ENCODE data around the gene CENPN.

Gene CENPN

GRCh38 chr16:80991792-80992430 is 15.1 kb upstream of the CENPN start:
- in situ Hi-C loops (cut with MboI; ENCODE audit: low sequenced_read_pairs): no loop called here

- in situ Hi-C loops (cut with MboI; ENCODE audit: low sequenced_read_pairs): no loop called here
Measured at GRCh38 chr16:80992676-80993293, 14.2 kb upstream of the CENPN start.

- in situ Hi-C loops (cut with MboI; ENCODE audit: low sequenced_read_pairs): no loop called here
Measured at GRCh38 chr16:80993307-80993706, 13.7 kb upstream of the CENPN start.

- in situ Hi-C loops (cut with MboI; ENCODE audit: low sequenced_read_pairs): no loop called here
Measured at GRCh38 chr16:80993834-80994233, 13.2 kb upstream of the CENPN start.

GRCh38 chr16:80994451-80994850 is 12.6 kb upstream of the CENPN start:
- in situ Hi-C loops (cut with MboI; ENCODE audit: low sequenced_read_pairs): no loop called here

- in situ Hi-C loops (cut with MboI; ENCODE audit: low sequenced_read_pairs): no loop called here
Measured at GRCh38 chr16:80996688-80997138, 10.3 kb upstream of the CENPN start.

- in situ Hi-C loops (cut with MboI; ENCODE audit: low sequenced_read_pairs): no loop called here
Measured at GRCh38 chr16:80997139-80997798, 9.7 kb upstream of the CENPN start.

GRCh38 chr16:80997964-80998620 is 8.9 kb upstream of the CENPN start:
- in situ Hi-C loops (cut with MboI; ENCODE audit: low sequenced_read_pairs): no loop called here

- in situ Hi-C loops (cut with MboI; ENCODE audit: low sequenced_read_pairs): no loop called here
Measured at GRCh38 chr16:81000873-81001272, 6.1 kb upstream of the CENPN start.

GRCh38 chr16:81001330-81001729 is 5.7 kb upstream of the CENPN start:
- in situ Hi-C loops (cut with MboI; ENCODE audit: low sequenced_read_pairs): no loop called here

GRCh38 chr16:81003064-81003463 is 4.0 kb upstream of the CENPN start:
- in situ Hi-C loops (cut with MboI; ENCODE audit: low sequenced_read_pairs): no loop called here

GRCh38 chr16:81003610-81004460 is 3.2 kb upstream of the CENPN start:
- in situ Hi-C loops (cut with MboI; ENCODE audit: low sequenced_read_pairs): no loop called here

- in situ Hi-C loops (cut with MboI; ENCODE audit: low sequenced_read_pairs): no loop called here
Measured at GRCh38 chr16:81004646-81005353, 2.2 kb upstream of the CENPN start.

- in situ Hi-C loops (cut with MboI; ENCODE audit: low sequenced_read_pairs): no loop called here
Measured at GRCh38 chr16:81005610-81006161, 1.3 kb upstream of the CENPN start.

- in situ Hi-C loops (cut with MboI; ENCODE audit: low sequenced_read_pairs): no loop called here
Measured at GRCh38 chr16:81006211-81006812, 702 bp upstream of the CENPN start.

GRCh38 chr16:81008505-81008789 is 1.4 kb downstream of the CENPN start:
- in situ Hi-C loops (cut with MboI; ENCODE audit: low sequenced_read_pairs): no loop called here

GRCh38 chr16:81012974-81013373 is 6.0 kb downstream of the CENPN start:
- in situ Hi-C loops (cut with MboI; ENCODE audit: low sequenced_read_pairs): no loop called here

GRCh38 chr16:81014672-81015071 is 7.7 kb downstream of the CENPN start:
- in situ Hi-C loops (cut with MboI; ENCODE audit: low sequenced_read_pairs): no loop called here

GRCh38 chr16:81018496-81018895 is 11.5 kb downstream of the CENPN start:
- in situ Hi-C loops (cut with MboI; ENCODE audit: low sequenced_read_pairs): no loop called here

GRCh38 chr16:81026429-81026828 is 19.4 kb downstream of the CENPN start:
- in situ Hi-C loops (cut with MboI; ENCODE audit: low sequenced_read_pairs): no loop called here
